ENCODE results near the gene TTC3.

The TTC3 gene

DNA sequence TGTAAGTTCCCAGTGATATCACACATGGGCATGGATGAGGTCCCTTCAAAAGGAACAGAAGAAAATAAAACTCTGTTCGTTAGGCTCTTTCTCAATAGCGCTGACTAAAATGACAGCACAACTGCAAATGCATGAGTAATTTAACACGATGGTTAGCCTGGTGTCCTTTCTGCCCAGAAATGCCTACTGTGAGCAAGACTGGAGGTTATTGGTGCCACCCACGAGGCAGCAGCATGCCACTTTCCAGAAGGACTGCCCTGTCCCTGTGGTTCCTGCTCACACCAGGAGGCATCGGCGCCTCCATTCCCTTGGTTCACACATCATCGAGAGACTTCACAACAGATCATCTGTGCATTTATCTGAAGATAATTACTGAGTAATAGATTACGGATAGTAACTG is 167.9 kb downstream of the TTC3 start:
- TF ChIP-seq GATA2 (IDR thresholded peaks at IDR 0.05; ENCODE audit: low read depth, low read length) (no peak), GATA3 (IDR thresholded peaks at IDR 0.05; ENCODE audit: low read depth, low read length) (no peak)

DNA sequence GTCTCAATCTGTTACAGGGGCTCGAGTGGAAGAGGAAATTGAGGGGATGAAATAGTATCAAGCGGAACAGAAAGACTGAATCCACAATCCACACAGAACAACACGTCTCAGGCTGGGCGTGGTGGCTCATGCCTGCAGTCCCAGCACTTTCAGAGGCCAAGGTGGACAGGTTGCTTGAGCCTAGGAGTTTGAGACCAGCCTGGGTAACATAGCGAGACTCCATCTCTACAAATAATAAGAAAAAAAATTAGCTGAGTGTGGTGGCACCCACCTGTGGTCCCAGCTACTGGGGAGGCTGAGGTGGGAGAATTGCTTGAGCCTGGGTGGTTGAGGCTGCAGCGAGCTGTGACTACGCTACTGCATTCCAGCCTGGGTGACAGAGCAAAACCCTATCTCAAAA is 168.4 kb downstream of the TTC3 start:
- TF ChIP-seq GATA2 (IDR thresholded peaks at IDR 0.05; ENCODE audit: low read depth, low read length) (no peak), GATA3 (IDR thresholded peaks at IDR 0.05; ENCODE audit: low read depth, low read length) (no peak)

DNA sequence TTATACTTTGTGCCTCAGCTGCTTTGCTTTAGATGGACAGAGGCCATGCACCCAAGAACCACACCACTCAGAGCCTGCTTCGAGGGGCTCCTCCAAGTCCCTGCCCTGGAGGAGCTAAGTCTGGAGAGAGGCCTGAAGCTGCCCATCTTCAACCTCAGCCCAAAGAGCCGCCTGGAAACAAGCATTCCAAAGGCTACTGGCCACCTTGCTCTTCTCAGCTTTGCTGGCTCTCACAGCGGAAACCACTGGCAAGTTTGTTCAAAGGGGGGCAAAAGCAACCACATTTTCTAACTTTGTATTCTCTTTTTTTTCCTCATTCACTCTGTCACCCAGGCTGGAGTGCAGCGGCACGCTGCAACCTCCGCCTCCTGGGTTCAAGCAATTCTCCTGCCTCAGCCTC is 170.9 kb downstream of the TTC3 start:
- TF ChIP-seq GATA2 (IDR thresholded peaks at IDR 0.05; ENCODE audit: low read depth, low read length) (no peak), GATA3 (IDR thresholded peaks at IDR 0.05; ENCODE audit: low read depth, low read length) (no peak)

DNA sequence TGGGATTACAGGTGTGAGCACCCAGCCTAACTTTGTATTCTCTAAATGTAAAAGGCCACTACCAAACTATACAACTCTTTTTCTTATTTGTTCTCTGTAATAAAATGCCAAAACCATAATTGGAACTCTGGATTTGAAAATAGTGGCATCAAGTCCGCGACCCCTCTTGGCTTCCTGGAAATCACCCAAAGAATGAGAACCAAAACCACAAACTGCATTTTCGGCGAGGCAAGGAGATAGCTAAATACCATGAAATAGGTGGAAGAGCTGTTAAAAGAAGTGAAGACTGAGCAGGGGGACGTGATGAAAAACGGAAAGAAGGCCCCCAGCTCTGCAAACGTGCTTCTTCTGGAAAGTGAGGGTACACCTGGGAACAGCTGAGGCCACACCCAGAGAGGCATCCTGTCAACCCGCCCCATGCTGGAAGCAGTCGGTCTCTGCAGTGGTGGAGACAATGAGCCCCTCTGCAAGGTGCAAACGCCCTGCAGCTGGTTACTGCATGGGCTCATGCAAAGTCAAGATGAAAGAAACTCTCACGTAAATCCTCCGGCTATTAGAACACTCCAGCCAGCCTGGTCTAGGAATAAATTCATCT is 171.5 kb downstream of the TTC3 start:
- no peak for TF ChIP-seq GATA3 (IDR thresholded peaks at IDR 0.05; ENCODE audit: low read depth, low read length)
- no peak for TF ChIP-seq GATA2 (IDR thresholded peaks at IDR 0.05; ENCODE audit: low read depth, low read length)

DNA sequence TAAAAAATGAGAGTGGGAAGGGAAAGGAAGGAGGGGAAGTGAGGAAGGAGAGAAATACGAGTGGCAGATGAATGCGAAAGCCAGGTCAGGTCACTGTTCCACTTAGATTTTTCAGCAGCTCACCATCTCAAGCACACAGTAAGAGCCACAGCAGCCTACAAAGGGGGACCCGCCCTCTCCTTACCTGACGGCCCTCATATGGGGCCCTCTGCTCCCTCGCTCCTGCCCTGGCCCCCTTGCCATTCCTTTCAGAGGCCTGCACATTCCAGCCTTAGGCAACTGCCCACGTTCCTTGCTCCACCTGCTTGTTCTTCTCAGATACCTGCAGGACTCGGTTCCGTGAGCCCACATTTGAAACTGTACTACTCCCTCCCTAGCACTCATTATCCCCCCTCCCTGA is 172.1 kb downstream of the TTC3 start:
- no peak for TF ChIP-seq GATA3 (IDR thresholded peaks at IDR 0.05; ENCODE audit: low read depth, low read length)
- no peak for TF ChIP-seq GATA2 (IDR thresholded peaks at IDR 0.05; ENCODE audit: low read depth, low read length)

DNA sequence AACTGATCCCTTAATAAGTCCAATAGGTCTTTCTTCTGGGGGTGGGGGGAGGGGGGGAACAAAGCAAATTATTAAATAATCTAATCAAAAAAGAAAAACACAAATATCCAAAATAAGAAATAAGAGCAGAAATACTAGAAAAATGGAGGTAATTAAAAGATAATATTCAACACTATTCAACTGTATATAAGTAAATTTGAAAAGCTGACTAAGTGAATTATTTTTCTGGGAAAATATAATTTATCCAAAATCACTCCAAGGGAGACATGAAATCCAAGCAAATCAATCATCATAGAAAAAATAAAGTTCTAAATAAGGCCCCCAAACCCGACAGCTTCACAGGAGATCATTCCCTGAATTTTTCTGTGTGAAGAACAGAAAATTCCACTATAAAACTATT is 175.2 kb downstream of the TTC3 start:
- no peak for TF ChIP-seq GATA3 (IDR thresholded peaks at IDR 0.05; ENCODE audit: low read depth, low read length)
- TF ChIP-seq GATA2 (IDR thresholded peaks at IDR 0.05; ENCODE audit: low read depth, low read length), result no peak

DNA sequence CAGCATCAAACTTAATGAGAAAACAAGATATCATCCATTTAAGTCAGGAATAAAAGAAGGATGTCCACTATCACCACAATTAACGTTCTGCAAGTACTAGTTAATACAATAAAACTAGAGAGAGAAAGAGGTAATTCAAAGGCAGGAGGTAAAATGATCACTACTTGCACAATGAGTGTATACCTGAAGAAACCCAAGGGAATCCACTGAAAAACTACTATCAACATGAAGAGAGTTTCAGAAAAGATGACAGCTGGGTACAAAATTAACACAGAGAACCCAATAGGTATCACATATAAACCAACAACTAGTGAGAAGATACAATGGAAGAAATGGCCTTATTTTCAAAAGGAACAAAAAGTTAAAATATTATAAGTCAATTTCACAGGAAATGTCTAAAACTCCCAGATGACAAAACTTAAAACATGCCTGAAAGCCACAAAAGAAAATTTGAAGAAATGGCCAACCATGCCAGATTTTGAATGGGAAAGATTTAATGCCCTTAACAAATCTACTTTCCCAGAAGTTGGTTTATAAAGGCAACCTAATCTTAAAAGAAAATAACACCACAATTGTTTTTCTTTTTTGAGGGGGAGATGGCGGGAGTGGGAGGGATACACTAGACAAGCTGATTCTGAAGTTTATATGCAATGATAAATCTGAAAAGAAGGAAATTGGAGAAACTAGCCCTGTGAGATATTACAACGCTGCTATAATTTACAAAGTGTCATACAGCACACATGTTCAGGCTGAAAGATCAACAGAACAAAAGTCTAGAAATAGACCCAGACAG is 176.3 kb downstream of the TTC3 start:
- TF ChIP-seq GATA2 (IDR thresholded peaks at IDR 0.05; ENCODE audit: low read depth, low read length), result no peak
- TF ChIP-seq GATA3 (IDR thresholded peaks at IDR 0.05; ENCODE audit: low read depth, low read length), result no peak

DNA sequence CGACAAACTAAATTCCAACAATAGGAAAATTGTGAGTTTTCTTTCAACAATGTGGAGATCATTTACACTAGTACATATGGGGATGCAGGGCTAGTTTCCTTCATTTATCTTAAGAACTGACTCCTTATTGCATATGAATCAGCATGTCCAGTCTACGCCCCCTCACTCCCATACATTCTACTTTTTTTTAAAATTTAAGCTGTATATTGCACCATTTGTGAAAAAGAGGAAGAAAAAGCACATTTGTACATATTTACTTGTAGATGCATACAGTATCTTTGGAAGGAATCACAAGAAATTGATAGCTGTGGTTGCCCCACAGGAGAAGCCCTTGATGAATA is 178.2 kb downstream of the TTC3 start:
- TF ChIP-seq GATA2 (IDR thresholded peaks at IDR 0.05; ENCODE audit: low read depth, low read length) (no peak), GATA3 (IDR thresholded peaks at IDR 0.05; ENCODE audit: low read depth, low read length) (no peak)
